GM19397 (cell line): ENCODE measurements around the gene CEL.

Experiments used
- ATAC-seq: cut with Tn5 transposase; IDR thresholded peaks from one replicate; pipeline ENCODE4 v1.9.1; 2021; ENCODE audit warnings: mild to moderate bottlenecking, moderate library complexity; ENCODE audit not compliant: unreplicated experiment

Gene CEL

DNA sequence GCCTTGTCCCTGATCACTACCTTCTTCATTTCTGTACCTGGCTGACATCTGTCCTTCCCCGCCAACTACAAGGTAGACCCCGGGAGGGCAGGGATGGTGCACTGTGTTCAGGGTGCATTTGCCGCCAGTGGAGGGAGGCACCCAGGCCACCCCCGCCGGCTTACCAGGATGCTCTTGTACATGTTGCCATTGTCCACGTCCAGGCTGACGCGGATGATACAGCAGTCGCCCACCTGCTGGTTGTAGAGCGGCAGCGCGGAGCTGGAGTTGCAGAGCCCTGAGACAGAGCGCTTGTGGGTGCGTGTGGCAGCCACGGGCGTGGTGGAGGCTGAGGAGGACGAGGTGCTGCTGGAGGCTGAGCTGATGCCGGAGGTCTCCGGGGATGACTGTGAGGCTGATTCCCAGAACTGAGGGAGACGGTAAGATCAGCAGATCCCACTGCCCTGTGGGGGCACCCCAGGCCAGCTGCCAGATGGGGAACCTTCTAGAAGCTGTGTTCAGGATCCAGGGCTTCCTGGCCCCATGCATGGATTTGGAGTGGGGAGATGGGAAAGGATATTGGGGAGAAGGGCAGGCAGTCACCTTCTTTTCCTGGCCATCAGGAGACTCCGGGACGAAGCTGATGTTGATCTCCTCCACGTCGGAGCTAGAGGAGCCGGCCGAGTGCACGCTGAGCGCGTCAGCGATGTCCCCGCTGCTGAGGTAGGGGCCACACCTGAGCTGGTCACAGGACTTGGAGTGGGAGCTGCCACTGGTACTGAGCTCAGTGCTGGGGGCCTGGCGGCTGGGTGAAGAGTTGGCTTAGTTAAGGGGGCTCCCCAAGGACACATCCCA lies 39.8 kb downstream of the CEL start:
- ATAC-seq: no peak

DNA sequence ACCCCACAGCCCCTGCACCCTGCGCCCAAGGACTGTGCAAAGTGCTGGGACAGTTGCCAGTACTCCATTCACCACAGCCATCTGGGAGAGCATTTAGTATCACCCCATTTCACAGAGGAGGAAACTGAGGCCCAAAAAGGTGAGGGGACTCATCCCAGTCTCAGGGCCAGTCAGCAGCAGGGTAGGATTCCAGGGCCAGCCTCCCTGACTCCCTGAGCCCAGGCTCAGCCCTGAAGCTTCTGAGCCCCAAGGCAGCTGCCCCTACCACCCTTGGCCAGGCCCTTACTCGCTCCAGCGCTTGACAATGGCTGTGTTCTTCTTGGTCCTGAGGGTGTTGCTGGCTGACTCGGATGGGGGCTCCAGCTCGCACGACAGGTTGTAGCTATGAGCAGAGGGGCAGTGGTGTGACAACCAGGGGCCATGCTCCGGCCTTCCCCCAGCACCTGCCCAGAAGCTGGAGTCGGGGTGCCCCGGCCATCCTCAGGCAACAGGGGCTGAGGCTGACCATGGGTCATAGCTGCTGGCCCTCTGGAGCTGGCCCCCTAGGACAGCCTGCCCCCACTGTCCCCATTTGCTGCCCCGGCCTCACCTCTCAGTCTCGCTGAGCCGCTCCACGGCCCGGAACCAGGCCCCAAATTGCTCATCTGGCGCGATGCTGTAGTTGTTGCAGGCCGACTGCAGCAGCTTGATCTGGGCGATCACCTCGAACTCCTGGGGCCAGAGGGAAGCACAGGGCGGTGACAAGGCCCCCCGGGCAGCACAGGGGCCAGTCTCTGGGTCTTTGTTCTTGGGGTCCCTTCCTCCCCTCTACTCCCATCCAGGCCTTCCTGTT lies 40.6 kb downstream of the CEL start:
- ATAC-seq: no peak

DNA sequence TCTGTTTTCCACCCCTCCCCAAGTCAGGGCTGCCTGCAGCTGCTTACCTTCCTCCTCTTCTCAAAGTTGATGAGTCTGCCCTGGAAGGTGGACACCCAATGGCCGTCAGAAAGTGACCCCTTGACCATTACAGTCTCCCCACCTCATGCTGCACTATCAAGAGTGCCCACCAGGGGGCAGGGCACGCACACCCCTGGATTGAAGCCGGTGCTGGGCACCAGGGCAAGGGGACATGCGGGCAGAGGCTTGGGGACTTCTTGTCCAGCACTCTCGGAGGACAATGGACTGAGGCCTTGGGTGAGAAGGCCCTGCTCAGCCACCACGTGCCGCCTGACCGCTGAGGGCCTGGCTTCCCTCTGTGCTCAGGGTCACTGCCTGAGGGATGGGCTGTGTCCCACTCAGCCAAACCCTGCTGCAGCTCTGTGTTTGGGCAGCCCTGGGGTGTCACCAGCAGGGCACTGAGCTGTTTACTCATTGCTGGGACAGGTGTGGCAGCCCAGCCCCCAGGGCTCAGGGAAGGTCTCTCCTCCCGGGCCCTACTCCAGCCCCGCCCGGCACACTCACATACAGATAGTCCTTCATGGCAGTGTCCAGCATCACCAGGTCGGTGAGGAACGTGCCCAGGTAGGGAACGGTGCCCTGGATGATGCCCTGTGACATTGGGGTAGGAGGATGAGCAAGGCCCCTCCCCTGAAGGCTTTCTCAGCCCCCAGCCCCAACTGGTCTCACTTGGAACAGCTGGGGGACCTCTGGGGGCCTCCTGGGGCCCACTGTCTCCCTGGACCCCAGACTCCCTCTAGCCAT lies 41.6 kb downstream of the CEL start:
- ATAC-seq: no peak

DNA sequence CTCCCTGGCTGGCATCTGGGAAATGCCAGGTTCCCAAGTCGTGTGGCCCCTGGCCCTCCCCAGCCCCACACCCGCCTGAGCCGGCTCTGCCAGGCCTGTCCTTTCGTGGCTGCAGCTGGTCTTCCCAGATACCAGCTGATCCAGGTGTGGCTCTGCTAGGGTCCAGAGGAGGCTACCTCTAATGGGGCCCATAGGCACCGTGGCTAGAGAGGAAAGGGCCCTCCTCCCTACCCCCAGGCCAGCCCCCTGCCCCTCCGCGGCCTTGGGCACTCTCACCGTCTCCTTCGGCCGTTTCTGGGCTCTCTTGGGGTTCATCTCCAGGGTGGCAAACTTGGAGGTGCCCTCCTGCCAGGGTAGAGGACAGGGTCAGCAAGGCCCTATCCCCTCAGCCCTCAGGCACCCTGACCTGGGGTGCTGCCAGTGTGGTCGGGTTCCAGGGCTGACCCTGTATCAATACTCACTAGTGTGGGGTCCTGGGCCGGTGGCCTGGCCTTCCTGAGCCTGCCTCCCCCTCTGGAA lies 42.3 kb downstream of the CEL start:
- no peak for ATAC-seq

DNA sequence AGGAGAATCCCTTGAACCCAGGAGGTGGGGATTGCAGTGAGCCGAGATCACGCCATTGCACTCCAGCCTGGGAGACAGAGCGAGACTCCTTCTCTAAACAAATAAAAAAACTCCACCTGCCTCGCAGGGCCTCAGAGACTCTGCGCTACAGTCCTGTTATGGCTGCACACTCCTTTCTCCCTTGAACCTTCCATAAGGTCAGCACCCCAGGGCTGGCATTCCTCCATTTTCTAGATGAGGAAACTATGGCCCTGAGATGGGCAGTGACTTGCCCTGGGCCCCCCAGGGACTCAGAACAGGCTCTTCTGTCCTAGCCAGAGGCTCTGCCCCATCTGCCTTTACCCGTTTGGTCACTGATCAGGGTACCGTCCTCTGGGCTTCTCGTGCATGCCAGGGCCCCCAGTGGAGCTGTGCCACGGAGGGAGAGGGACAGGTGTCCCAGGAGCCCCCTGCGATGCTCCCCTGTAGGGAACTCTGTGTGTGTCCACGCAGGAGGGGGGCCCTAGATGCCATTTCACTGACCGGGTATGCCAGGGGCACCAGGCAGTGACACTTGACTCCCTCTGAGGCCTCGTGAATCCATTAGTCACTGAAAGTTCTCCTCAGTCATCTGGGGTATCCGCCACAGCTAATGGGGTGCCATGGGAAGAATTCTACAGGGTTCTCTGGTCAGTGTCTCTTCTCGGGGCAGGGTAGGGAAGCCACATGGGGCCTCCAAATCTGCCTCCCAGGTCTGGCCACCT lies 43.1 kb downstream of the CEL start:
- no peak for ATAC-seq

DNA sequence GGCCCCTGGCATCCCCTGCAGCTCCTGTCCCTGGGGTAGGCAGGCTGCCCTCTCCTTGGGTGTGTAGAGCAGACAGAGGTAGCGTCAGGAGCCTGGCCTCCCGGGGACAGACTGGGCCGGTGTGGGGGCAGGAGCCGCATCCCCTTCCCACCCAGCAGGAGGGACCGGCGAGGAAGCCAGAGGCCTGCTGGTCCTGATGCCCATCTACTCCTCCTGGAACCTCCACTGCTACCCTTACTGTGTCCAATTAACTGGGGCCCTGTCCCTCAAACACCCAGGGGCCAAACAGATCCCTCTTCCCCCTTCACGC lies 43.6 kb downstream of the CEL start:
- no peak for ATAC-seq

DNA sequence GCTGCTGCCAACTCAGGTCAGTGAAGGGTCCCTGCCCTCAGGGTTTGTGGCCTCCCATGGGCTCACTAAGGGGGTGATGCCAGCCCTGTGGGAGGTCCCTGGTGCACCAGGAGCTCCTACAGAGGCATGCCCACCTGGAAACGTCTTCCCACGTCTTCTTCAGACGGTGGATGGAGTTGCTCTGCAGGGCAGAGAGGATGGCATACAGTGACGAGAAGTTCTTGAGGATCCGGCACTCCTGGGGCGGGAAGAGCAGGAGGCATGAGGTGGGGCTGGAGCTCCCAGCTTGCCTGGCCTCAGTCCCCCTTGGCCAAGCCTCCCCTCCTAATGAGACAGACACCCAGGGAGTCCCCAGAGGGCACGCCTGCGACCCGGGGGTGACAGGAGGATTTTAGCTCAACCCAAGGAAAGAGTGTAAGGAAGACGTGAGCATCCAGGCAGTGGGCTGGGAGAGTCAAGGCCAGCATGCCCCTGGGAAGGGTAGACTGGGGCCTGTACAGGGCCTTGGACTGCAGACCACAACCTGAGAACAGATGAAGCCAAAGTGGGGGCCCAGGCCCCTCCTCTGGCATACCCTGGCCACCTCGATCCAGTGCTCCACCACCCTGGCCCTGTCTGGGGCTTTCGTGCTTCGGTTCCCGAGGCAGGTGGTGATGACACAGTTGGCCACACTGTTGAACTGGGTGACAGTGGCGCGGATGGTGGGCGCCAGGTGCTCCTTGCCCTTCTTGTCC lies 44.9 kb downstream of the CEL start:
- ATAC-seq: no peak

DNA sequence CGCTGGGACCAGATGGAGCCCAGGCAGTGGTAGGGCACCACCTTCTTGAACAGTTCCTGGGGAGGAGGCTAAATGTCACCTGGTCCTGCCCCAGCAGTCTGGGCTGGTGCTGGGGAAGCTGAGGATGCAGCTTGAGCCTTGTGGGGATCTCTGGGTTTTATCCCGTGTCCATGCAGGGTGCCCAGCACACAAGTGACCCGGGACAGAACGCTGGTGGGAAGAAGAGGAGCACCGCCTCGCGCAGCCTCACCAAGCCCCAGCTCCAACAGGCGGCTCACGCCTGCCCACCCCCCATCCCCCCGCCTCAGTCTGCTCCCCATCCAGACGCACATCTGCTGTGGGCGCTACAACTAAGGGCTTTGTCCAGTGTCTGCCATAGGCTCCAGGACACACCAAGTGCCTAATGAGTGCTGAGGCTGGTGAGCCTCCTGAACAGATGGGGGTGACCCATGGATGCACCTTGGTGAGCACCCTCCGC lies 45.5 kb downstream of the CEL start:
- ATAC-seq: no peak

DNA sequence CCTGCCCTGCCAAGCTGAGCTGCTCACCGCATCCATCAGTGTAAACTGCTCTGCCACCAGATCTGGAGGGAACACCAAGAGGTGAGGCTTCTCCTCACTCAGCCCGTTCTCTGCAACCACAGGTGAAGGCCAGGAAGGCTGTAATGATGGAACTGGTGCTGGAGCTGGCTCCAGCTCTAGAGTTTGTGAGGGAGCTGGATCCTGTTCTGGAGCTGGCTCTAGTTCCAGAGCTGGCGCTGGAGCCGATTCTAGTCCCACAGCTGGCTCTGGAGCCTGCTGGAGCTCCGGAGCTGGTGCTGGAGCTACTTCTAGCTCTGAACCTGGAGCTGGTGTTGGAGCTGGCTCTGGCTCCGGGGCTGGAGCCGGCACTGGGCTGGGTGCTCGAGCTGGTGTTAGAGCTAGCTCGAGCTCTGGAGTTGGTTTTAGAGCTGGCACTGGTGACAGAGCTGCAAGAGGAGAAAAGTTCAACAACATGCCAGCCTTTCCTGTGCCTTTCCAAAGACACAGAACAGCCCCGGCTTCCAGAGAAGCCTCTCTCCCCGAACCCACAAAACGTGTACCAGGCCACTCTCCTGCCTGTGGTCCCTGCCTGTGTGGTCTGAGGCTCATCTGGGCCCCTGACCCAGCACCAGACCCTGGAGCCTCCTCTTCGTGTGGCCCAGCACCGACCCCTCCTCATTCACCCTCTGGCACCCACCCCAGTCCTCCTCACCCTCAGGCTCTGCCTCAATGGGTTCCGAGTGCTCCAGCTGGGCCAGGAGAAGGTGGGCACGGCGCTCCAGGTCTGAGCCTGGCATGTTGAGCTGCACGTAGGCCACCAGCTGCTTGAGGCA lies 46.4 kb downstream of the CEL start:
- ATAC-seq: no peak

DNA sequence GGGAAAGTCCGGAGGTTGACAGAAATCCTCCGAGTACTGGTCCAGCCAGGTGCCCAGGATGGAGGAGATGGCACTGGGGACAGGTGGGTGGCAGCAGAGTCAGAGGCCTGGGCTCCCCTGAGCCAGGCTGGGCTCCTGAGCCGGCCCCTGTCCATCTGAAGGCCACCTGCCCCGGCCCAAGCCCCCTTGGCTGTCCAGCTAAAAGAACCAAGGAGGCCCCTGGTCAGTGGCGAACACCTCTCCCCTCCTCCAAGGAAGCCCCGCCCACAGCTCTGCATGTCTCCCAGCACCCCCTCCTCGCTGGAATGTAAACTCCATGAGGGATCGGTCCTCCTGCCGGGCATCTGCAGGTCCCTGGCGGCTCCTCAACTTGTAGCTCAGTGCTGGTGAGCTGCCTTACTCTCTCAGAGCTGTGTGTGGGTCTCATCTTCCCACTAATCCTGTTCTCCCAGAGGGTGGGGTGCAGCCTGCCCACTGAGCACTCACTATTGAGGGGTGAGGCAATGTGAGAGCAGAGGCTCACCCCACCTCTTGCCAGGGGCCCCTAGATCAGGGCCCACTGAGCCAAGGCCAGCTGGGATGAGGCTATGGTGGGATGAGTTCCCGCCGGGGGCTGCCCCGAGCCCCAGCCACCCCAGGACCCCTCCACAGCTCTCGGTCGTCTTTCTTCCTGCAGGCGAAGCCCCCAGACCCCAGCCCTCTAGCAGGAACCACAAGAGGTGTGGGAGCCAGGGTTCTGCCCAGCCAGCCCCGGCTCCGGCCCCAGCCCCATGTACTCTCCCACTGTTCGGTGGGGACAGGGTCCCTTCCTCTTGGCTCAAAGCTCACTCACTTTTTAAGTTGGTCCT lies 47.2 kb downstream of the CEL start:
- no peak for ATAC-seq

DNA sequence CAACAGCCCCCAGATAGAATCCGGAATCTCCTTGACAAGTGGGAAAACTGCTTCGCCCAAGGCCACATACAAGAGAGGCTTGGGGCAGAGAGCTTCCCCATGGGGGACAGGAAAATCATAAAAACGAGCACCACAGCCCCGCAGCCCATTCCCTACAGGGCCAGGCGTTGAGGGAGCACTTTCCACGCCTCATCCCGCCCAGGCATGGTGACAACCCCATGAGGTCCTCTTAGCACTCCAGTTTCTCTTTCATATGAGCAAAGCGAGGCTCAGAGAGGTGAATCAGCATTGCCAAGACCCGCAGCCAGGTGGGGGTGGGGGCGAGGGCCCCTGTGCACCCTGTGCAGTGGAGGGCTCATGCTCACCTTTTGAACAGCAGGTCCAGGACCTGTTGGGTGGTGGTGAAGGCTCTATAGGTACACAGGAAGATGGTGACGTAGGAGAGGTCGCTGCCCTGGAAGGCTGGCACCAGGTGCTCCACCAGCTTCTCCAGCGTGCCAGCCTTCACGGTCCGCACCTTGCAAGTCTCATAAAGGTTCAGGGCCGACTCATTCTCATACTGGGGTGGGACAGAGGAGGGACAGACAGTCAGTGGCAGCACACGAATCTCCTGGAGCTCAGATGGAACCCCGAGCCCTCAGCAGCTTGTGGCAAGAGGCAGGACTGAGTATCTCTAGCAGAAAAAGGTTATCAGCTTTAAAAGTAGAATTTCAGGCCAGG lies 48.3 kb downstream of the CEL start:
- no peak for ATAC-seq

DNA sequence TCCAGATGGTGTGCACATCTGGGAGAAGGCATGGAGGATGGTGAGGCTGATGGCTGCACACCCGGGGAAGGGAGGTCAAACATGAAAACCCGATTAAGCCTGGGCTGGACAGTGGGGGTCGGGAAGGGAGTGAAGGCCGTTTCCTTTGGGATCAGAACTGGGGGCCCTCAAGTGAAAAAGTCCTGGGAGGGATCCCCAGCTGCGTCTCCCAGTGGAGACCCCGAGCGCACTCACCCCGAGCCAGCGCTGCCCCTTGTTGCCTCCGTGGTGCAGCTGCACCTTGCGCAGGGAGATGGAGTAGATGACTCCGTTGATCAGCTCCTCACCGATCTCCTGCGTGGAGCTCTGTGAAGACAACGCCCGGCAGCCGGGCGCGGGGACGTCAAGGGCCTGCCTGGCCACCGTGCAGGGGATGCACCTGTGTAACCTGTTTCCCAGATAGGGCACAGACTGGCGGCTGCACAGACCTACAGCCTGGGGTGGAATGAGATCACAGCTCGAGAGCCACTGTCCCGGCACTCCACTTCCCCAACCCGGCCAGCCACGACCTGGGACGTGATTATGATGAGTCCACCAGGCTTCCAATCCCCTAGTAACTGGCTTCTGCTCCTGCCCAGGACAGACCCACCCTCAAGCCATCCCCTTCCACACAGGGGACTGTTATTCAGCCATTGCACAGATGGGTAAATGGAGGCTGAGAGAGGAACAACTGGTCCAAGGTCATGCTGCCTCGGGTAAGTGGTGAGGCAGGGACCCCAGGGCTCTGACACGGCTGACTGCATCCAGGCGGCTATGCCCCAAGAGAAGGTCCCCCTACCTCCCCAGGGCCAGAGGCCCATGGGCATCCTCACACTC lies 50.3 kb downstream of the CEL start:
- no peak for ATAC-seq

DNA sequence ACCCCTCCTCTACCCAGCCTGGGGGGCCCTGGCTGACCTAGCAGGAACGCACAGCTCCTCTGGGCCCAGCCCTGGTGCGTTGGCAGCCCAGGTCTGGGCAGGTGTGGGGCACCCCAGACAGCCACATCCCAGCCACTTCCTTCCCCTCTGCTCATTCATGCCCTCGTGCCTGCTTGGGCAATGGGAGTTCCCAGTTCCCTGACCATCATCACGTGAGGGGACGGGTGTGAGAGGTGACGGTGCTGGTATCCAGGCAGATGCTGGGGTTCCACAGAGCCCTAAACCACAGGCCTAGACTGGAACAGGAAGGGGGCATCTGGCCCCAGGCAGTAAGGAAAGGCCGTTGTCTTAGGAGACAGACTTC lies 50.9 kb downstream of the CEL start:
- ATAC-seq: no peak

DNA sequence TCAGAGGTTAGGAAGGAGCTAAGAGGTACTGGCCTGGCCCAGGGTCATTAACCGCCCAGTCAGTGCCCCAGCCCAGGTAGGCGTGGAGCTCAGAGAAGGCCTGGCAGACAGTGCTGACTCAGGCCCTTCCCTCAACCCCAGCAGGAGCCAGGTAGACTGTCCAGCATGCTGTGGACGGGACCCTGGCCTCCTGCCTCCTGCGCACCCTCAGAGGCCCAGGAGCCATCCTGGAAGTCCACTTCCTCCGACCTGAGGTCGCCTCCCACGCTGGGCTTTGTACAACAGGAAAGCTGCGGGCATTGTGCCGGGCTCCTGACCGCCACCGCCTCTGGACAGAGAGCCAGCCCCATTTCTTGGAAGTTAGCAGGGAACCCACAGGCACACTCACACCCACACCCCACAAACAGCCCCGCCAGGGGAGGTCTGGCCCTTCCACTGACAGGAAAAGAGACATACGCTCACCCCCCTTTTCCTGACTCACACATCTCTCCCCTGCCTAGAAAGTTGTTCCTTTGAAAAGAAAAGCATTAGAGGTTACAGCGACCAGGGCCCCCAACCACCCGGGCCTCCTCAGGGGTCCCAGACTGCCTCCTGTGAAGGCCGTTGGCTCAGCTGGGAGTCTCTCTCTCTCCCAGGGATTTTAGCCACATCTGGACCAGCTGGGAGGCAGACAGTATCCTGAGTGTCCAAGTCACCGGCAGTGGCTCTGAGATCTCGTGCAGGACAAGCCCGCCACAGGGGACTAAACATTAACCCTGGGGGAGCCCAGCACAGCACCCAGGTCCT lies 51.6 kb downstream of the CEL start:
- ATAC-seq: no peak

DNA sequence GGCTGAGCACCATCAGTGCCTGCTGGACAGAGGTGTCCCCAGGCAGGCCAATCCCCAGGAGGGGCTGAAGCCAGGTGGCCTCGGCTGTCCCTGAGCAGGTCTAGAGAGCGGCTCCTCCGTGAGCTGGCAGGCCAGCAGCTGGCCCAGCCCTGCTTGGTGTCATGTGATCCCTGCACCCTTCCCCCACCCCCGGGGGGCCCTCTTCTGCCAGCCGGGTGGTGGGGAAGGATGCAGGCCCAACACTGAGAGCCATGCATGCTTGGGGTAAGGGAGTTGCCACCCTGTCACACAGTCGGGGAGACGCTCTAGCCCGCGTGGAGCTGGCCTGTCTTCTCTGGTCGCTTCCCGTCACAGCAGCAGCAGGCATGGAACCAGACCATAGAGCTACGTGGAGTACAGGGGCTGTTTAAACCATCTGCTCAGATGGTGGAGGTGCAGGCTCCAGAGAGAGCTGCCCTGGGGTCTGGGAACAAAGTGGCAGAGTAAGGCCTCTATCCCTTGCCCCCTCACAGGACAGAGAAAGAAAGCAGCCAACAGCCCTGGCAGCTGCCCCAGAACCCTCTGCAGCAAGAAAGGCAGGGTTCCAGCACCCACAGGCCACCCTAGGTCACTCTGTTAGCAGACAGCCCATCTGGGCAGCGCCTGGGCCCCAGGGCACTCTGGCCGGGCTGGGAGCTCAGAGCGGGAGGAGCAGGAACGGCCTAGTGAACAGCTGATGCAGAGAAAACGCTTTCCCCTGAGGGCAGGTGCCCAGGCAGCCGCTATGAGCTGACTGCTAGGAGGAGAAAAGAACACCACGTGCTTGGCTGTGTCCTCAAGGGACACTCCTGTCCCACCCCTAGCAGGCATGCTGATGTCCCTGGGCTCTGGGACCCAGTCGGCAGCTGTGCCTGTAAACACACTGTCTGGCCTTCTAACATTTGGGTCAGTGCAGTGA lies 52.4 kb downstream of the CEL start:
- ATAC-seq: no peak
